ENCODE results near the gene GIMAP2. TPM values are rescaled to one million over a fixed set of nuclear protein-coding genes. Genes with fewer than 3 reads are reported as not detected.

GIMAP2 gene
- total and polyA plus RNA-seq, 2 of the 13 experiments (the other 11 are each of a cell fraction or from before 2014, with no cell fraction given): 0.49 to 1.4 TPM

- TF ChIP-seq, protein P1, sequence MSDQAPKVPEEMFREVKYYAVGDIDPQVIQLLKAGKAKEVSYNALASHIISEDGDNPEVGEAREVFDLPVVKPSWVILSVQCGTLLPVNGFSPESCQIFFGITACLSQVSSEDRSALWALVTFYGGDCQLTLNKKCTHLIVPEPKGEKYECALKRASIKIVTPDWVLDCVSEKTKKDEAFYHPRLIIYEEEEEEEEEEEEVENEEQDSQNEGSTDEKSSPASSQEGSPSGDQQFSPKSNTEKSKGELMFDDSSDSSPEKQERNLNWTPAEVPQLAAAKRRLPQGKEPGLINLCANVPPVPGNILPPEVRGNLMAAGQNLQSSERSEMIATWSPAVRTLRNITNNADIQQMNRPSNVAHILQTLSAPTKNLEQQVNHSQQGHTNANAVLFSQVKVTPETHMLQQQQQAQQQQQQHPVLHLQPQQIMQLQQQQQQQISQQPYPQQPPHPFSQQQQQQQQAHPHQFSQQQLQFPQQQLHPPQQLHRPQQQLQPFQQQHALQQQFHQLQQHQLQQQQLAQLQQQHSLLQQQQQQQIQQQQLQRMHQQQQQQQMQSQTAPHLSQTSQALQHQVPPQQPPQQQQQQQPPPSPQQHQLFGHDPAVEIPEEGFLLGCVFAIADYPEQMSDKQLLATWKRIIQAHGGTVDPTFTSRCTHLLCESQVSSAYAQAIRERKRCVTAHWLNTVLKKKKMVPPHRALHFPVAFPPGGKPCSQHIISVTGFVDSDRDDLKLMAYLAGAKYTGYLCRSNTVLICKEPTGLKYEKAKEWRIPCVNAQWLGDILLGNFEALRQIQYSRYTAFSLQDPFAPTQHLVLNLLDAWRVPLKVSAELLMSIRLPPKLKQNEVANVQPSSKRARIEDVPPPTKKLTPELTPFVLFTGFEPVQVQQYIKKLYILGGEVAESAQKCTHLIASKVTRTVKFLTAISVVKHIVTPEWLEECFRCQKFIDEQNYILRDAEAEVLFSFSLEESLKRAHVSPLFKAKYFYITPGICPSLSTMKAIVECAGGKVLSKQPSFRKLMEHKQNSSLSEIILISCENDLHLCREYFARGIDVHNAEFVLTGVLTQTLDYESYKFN (CRISPR knock-in tag; conservative IDR thresholded peaks at IDR 0.05): peak; percentile 70
- TF ChIP-seq ZNF572 (CRISPR knock-in tag; IDR thresholded peaks at IDR 0.05) (no peak), ZNF75D (CRISPR knock-in tag; IDR thresholded peaks at IDR 0.05; ENCODE audit: borderline replicate concordance) (no peak), HIVEP1 (CRISPR knock-in tag; IDR thresholded peaks at IDR 0.05) (no peak), ZSCAN29 (CRISPR knock-in tag; conservative IDR thresholded peaks at IDR 0.05) (no peak), MED8 (CRISPR knock-in tag; IDR thresholded peaks at IDR 0.05; ENCODE audit: insufficient replicate concordance) (no peak), ARID2 (CRISPR knock-in tag; IDR thresholded peaks at IDR 0.05; ENCODE audit: borderline replicate concordance) (no peak), MAF1 (CRISPR knock-in tag; IDR thresholded peaks at IDR 0.05; ENCODE audit: borderline replicate concordance) (no peak), HNRNPK (IDR thresholded peaks at IDR 0.05; ENCODE audit: low read depth, low read length, poor library complexity, severe bottlenecking) (no peak), POGZ (CRISPR knock-in tag; IDR thresholded peaks at IDR 0.05) (peak; percentile 58; the same call in 1 of the 2 replicates), ATRX (CRISPR knock-in tag; IDR thresholded peaks at IDR 0.05; ENCODE audit: borderline replicate concordance) (no peak), ZNF550 (CRISPR knock-in tag; IDR thresholded peaks at IDR 0.05; ENCODE audit: borderline replicate concordance) (no peak), SSRP1 (CRISPR knock-in tag; IDR thresholded peaks at IDR 0.05) (no peak), ZNF770 (CRISPR knock-in tag; IDR thresholded peaks at IDR 0.05) (no peak), TP53 (CRISPR knock-in tag; conservative IDR thresholded peaks at IDR 0.05) (no peak), PLSCR1 (CRISPR knock-in tag; IDR thresholded peaks at IDR 0.05; ENCODE audit: borderline replicate concordance) (no peak), NR2F2 (IDR thresholded peaks at IDR 0.05; ENCODE audit: borderline replicate concordance, low read depth) (peak; percentile 48; the same call in 1 of the 2 replicates), DBP (CRISPR knock-in tag; IDR thresholded peaks at IDR 0.05; ENCODE audit: not compliant biosample characterization) (no peak), AGO1 (IDR thresholded peaks at IDR 0.05; ENCODE audit: low read depth, low read length, poor library complexity, severe bottlenecking) (no peak)
- TF ChIP-seq, protein P2, sequence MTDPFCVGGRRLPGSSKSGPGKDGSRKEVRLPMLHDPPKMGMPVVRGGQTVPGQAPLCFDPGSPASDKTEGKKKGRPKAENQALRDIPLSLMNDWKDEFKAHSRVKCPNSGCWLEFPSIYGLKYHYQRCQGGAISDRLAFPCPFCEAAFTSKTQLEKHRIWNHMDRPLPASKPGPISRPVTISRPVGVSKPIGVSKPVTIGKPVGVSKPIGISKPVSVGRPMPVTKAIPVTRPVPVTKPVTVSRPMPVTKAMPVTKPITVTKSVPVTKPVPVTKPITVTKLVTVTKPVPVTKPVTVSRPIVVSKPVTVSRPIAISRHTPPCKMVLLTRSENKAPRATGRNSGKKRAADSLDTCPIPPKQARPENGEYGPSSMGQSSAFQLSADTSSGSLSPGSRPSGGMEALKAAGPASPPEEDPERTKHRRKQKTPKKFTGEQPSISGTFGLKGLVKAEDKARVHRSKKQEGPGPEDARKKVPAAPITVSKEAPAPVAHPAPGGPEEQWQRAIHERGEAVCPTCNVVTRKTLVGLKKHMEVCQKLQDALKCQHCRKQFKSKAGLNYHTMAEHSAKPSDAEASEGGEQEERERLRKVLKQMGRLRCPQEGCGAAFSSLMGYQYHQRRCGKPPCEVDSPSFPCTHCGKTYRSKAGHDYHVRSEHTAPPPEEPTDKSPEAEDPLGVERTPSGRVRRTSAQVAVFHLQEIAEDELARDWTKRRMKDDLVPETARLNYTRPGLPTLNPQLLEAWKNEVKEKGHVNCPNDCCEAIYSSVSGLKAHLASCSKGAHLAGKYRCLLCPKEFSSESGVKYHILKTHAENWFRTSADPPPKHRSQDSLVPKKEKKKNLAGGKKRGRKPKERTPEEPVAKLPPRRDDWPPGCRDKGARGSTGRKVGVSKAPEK (CRISPR knock-in tag; IDR thresholded peaks at IDR 0.05; ENCODE audit: borderline replicate concordance): no peak
Observed at GRCh38 chr7:150727381-150727780, 41.9 kb downstream of the GIMAP2 start (continued).
